A673 (cell line): Measurements from ENCODE around the gene CCDC190.
"Not testable (repeated sequence)": the region's sequence is repeated elsewhere in the genome, so short reads cannot be mapped to it uniquely, and the experiment has no call there.

ENCODE experiments used
- EZH2 ChIP-seq: fragments of 200-600 bp; sonication (generic); IDR thresholded peaks from 2 replicates; pipeline ENCODE4 v1.6.1; 2017; ENCODE audit warnings: borderline replicate concordance, low read depth, mild to moderate bottlenecking, mixed read lengths, antibody characterized with exemption, low read length; ENCODE audit not compliant: poor library complexity, severe bottlenecking
- TF ChIP-seq, protein P1 (sequence below): fragments of 300-800, 200-600 bp; sonication (generic); conservative IDR thresholded peaks from 2 replicates; pipeline ENCODE4 v1.5.1; 2017; ENCODE audit warnings: low read depth, mild to moderate bottlenecking, antibody characterized with exemption, low read length, moderate library complexity, mixed read lengths

DNA sequence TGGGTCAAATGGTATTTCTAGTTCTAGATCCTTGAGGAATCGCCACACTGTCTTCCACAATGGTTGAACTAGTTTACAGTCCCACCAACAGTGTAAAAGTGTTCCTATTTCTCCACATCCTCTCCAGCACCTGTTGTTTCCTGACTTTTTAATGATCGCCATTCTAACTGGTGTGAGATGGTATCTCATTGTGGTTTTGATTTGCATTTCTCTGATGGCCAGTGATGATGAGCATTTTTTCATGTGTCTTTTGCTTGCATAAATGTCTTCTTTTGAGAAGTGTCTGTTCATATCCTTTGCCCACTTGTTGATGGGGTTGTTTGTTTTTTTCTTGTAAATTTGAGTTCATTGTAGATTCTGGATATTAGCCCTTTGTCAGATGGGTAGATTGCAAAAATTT is 53.5 kb downstream of the CCDC190 start:
- TF ChIP-seq, protein P1, sequence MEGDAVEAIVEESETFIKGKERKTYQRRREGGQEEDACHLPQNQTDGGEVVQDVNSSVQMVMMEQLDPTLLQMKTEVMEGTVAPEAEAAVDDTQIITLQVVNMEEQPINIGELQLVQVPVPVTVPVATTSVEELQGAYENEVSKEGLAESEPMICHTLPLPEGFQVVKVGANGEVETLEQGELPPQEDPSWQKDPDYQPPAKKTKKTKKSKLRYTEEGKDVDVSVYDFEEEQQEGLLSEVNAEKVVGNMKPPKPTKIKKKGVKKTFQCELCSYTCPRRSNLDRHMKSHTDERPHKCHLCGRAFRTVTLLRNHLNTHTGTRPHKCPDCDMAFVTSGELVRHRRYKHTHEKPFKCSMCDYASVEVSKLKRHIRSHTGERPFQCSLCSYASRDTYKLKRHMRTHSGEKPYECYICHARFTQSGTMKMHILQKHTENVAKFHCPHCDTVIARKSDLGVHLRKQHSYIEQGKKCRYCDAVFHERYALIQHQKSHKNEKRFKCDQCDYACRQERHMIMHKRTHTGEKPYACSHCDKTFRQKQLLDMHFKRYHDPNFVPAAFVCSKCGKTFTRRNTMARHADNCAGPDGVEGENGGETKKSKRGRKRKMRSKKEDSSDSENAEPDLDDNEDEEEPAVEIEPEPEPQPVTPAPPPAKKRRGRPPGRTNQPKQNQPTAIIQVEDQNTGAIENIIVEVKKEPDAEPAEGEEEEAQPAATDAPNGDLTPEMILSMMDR: not testable (repeated sequence)
- TF ChIP-seq EZH2: not testable (repeated sequence)
